ENCODE results near the gene ALDH1B1.

The ALDH1B1 gene

DNA sequence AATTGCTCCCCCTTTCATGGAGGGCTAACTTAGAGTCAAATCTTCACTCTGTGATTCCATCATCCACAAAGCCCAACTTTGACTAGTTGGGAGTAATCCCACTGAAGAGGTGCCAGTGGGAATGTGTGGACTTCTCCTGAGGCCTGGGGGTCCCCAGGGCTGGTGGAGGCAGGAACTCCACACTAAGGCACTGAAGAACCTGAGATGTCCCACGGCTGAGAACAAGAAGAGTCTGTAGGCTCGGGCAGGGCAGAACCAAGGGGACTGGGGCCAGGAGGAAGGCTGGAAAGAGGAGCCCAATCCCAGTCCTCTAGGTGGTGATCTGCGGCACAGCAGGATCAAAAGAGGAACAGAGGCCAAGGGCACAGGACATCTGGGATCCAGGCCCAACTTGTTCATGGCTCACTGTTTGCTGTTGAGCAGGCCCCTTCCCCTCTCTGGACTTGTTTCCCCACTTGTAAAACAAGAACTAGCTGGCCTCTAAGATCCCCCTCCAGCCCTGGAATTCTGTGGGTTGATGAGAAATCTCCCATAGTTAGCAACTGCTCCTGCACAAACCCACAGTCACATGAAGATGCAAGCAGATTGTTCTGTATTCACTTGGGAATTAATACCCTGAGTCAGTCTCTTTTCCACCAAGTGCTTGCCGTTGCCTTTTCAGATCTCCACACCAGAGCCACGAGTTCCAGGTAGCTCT is 32.7 kb upstream of the ALDH1B1 start:
- peaks cover 1% of the 10 kb centered on the region for H3K4me1 ChIP-seq (ENCODE audit: control insufficient read depth, low read depth, low read length)
- no peak overlapping the region for H4K8ac ChIP-seq (ENCODE audit: low read depth, low read length)
- H3K79me1 ChIP-seq (ENCODE audit: low read length), result no peaks in the 10 kb centered on the region
- H3K4ac ChIP-seq (ENCODE audit: low read depth, low read length), result no peak overlapping the region
- no peak overlapping the region for H3K56ac ChIP-seq (ENCODE audit: low read length)
- H2BK5ac ChIP-seq (ENCODE audit: low read length), result no peak overlapping the region
- H4K5ac ChIP-seq (ENCODE audit: low read length), result no peak overlapping the region
- H3K4me2 ChIP-seq (ENCODE audit: low read length), result no peak overlapping the region
- H3K27ac ChIP-seq (ENCODE audit: low read depth, low read length), result no peak overlapping the region
- H2BK120ac ChIP-seq (ENCODE audit: low read depth, low read length), result no peak overlapping the region
- H3K79me2 ChIP-seq (ENCODE audit: control insufficient read depth, insufficient read depth, low read length), result no peaks in the 10 kb centered on the region
- no peaks in the 10 kb centered on the region for H3K27me3 ChIP-seq (ENCODE audit: insufficient read depth, low read length, poor library complexity)
- no peak overlapping the region for H2BK15ac ChIP-seq (replicated peaks; ENCODE audit: low read depth)
- no peak overlapping the region for H3K4me3 ChIP-seq (ENCODE audit: low read length)
- WGBS (ENCODE audit: extremely low coverage, insufficient coverage, low lambda C conversion rate), result no CpG with 5 or more reads among the region's 5 CpGs
- no peak overlapping the region for H3K23ac ChIP-seq (ENCODE audit: low read length)
- H3K36me3 ChIP-seq (ENCODE audit: control insufficient read depth, insufficient read depth, low read length), result no peaks in the 10 kb centered on the region
- H2AK5ac ChIP-seq (ENCODE audit: low read length), result no peak overlapping the region
- DNase-seq, result no peak
- peak overlapping the region; percentile 20 for H3K18ac ChIP-seq (ENCODE audit: low read length)
- no peak overlapping the region for H3K9ac ChIP-seq (ENCODE audit: low read length)

- no peaks in the 10 kb centered on the region for H3K79me1 ChIP-seq (ENCODE audit: low read length)
- H3K4me1 ChIP-seq (ENCODE audit: control insufficient read depth, low read depth, low read length), result peaks cover 1% of the 10 kb centered on the region
- no peak overlapping the region for H4K8ac ChIP-seq (ENCODE audit: low read depth, low read length)
- no peak overlapping the region for H2AK5ac ChIP-seq (ENCODE audit: low read length)
- H2BK15ac ChIP-seq (replicated peaks; ENCODE audit: low read depth), result no peak overlapping the region
- no peak overlapping the region for H3K4me3 ChIP-seq (ENCODE audit: low read length)
- no peaks in the 10 kb centered on the region for H3K27me3 ChIP-seq (ENCODE audit: insufficient read depth, low read length, poor library complexity)
- no peak overlapping the region for H4K5ac ChIP-seq (ENCODE audit: low read length)
- no peak overlapping the region for H3K4ac ChIP-seq (ENCODE audit: low read depth, low read length)
- H3K4me2 ChIP-seq (ENCODE audit: low read length), result no peak overlapping the region
- peak overlapping the region; percentile 20 for H3K18ac ChIP-seq (ENCODE audit: low read length)
- H3K79me2 ChIP-seq (ENCODE audit: control insufficient read depth, insufficient read depth, low read length), result no peaks in the 10 kb centered on the region
- H3K56ac ChIP-seq (ENCODE audit: low read length), result no peak overlapping the region
- H2BK120ac ChIP-seq (ENCODE audit: low read depth, low read length), result no peak overlapping the region
- H3K27ac ChIP-seq (ENCODE audit: low read depth, low read length), result no peak overlapping the region
- H3K9ac ChIP-seq (ENCODE audit: low read length), result no peak overlapping the region
- H3K23ac ChIP-seq (ENCODE audit: low read length), result no peak overlapping the region
- H3K36me3 ChIP-seq (ENCODE audit: control insufficient read depth, insufficient read depth, low read length), result no peaks in the 10 kb centered on the region
- no peak overlapping the region for H2BK5ac ChIP-seq (ENCODE audit: low read length)
- peak; percentile 56 for DNase-seq
- no CpG with 5 or more reads among the region's 7 CpGs for WGBS (ENCODE audit: extremely low coverage, insufficient coverage, low lambda C conversion rate)
These were observed 31.5 kb upstream of the ALDH1B1 start for GRCh38 chr9:38360839-38361472.

GRCh38 chr9:38361473-38361850 is 31.0 kb upstream of the ALDH1B1 start:
- Histone ChIP-seq H3K56ac (ENCODE audit: low read length) (no peak overlapping the region), H2BK5ac (ENCODE audit: low read length) (no peak overlapping the region), H4K8ac (ENCODE audit: low read depth, low read length) (no peak overlapping the region), H3K9ac (ENCODE audit: low read length) (no peak overlapping the region), H3K18ac (ENCODE audit: low read length) (no peak overlapping the region), H3K4me2 (ENCODE audit: low read length) (no peak overlapping the region), H3K36me3 (ENCODE audit: control insufficient read depth, insufficient read depth, low read length) (no peaks in the 10 kb centered on the region), H3K27ac (ENCODE audit: low read depth, low read length) (no peak overlapping the region), H2AK5ac (ENCODE audit: low read length) (no peak overlapping the region), H3K79me2 (ENCODE audit: control insufficient read depth, insufficient read depth, low read length) (no peaks in the 10 kb centered on the region), H3K79me1 (ENCODE audit: low read length) (no peaks in the 10 kb centered on the region), H4K5ac (ENCODE audit: low read length) (no peak overlapping the region), H3K4ac (ENCODE audit: low read depth, low read length) (no peak overlapping the region), H2BK120ac (ENCODE audit: low read depth, low read length) (no peak overlapping the region), H3K23ac (ENCODE audit: low read length) (no peak overlapping the region), H3K4me3 (ENCODE audit: low read length) (no peak overlapping the region), H3K4me1 (ENCODE audit: control insufficient read depth, low read depth, low read length) (peaks cover 1% of the 10 kb centered on the region), H3K27me3 (ENCODE audit: insufficient read depth, low read length, poor library complexity) (no peaks in the 10 kb centered on the region), H2BK15ac (replicated peaks; ENCODE audit: low read depth) (no peak overlapping the region)
- whole genome bisulfite sequencing (ENCODE audit: extremely low coverage, insufficient coverage, low lambda C conversion rate), result no CpG with 5 or more reads among the region's 6 CpGs
- DNase-seq, result peak; percentile 38

DNA sequence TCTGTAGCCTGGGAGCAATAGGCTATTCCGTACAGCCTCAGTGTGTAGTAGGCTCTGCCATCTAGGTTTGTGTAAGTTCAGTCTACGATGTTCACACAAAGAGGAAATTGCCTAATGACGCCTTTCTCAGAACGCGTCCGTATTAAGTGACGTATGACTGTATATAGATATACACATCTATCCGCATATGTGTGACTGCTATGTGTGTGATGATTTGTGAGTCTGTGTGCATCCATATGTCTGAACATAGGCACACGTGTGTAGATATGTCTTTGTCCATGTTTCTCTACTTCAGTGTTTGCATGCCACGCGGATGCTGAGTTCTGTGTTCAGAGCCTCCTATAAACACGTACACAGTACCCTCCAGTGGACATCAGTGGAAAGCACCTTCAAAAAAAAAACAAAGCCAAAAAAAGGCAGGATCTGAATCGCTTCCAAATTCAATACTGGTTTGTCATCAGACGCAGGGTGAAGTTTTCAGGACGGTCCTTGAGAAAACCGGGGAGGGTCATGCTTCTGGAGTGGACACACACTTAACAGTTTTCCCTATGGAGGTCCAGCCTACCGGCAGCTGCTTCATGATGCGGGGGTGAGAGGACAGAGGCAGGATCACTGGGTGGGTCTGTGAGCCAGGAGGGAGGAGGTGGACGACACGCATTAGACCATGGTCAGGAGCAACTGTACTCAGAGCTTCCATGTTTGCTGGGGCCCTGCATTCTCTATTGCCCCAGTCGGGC is 29.5 kb upstream of the ALDH1B1 start:
- no peak overlapping the region for H3K4me3 ChIP-seq (ENCODE audit: low read length)
- peak; percentile 63 for DNase-seq
- no peak overlapping the region for H3K18ac ChIP-seq (ENCODE audit: low read length)
- H3K79me2 ChIP-seq (ENCODE audit: control insufficient read depth, insufficient read depth, low read length), result no peaks in the 10 kb centered on the region
- no peak overlapping the region for H3K9ac ChIP-seq (ENCODE audit: low read length)
- no peak overlapping the region for H2BK5ac ChIP-seq (ENCODE audit: low read length)
- no peaks in the 10 kb centered on the region for H3K79me1 ChIP-seq (ENCODE audit: low read length)
- no peak overlapping the region for H3K4ac ChIP-seq (ENCODE audit: low read depth, low read length)
- no peaks in the 10 kb centered on the region for H3K36me3 ChIP-seq (ENCODE audit: control insufficient read depth, insufficient read depth, low read length)
- H2AK5ac ChIP-seq (ENCODE audit: low read length), result no peak overlapping the region
- H4K8ac ChIP-seq (ENCODE audit: low read depth, low read length), result no peak overlapping the region
- no peak overlapping the region for H3K27ac ChIP-seq (ENCODE audit: low read depth, low read length)
- no peak overlapping the region for H2BK15ac ChIP-seq (replicated peaks; ENCODE audit: low read depth)
- H3K4me1 ChIP-seq (ENCODE audit: control insufficient read depth, low read depth, low read length), result peaks cover 1% of the 10 kb centered on the region
- H3K4me2 ChIP-seq (ENCODE audit: low read length), result no peak overlapping the region
- WGBS (ENCODE audit: extremely low coverage, insufficient coverage, low lambda C conversion rate), result no CpG with 5 or more reads among the region's 21 CpGs
- no peaks in the 10 kb centered on the region for H3K27me3 ChIP-seq (ENCODE audit: insufficient read depth, low read length, poor library complexity)
- H4K5ac ChIP-seq (ENCODE audit: low read length), result no peak overlapping the region
- no peak overlapping the region for H3K56ac ChIP-seq (ENCODE audit: low read length)
- no peak overlapping the region for H3K23ac ChIP-seq (ENCODE audit: low read length)
- no peak overlapping the region for H2BK120ac ChIP-seq (ENCODE audit: low read depth, low read length)

DNA sequence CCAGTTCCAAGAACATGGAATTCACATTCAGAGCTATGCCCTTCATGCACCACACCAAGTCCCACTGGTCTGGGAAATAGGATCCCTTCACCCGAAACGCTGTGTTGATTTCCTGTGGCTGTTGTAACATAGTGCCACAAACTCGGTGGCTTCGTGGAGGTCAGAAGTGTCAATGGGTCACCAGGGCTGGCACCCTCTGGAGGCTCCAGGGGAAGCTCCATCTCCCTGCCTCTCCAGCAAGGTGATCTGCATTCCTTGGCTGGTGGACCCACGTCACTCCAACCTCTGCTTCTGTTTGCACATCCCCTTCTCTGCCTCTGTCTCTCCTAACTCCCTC is 28.9 kb upstream of the ALDH1B1 start:
- H2BK15ac ChIP-seq (replicated peaks; ENCODE audit: low read depth), result no peak overlapping the region
- H3K23ac ChIP-seq (ENCODE audit: low read length), result no peak overlapping the region
- H3K56ac ChIP-seq (ENCODE audit: low read length), result no peak overlapping the region
- H2AK5ac ChIP-seq (ENCODE audit: low read length), result no peak overlapping the region
- no peak overlapping the region for H2BK5ac ChIP-seq (ENCODE audit: low read length)
- H3K79me2 ChIP-seq (ENCODE audit: control insufficient read depth, insufficient read depth, low read length), result no peaks in the 10 kb centered on the region
- no peak overlapping the region for H3K4ac ChIP-seq (ENCODE audit: low read depth, low read length)
- no peak overlapping the region for H3K4me3 ChIP-seq (ENCODE audit: low read length)
- no peak overlapping the region for H3K18ac ChIP-seq (ENCODE audit: low read length)
- H3K4me1 ChIP-seq (ENCODE audit: control insufficient read depth, low read depth, low read length), result peaks cover 1% of the 10 kb centered on the region
- H3K79me1 ChIP-seq (ENCODE audit: low read length), result no peaks in the 10 kb centered on the region
- no CpG with 5 or more reads among the region's 5 CpGs for WGBS (ENCODE audit: extremely low coverage, insufficient coverage, low lambda C conversion rate)
- H3K4me2 ChIP-seq (ENCODE audit: low read length), result no peak overlapping the region
- H4K5ac ChIP-seq (ENCODE audit: low read length), result no peak overlapping the region
- no peaks in the 10 kb centered on the region for H3K27me3 ChIP-seq (ENCODE audit: insufficient read depth, low read length, poor library complexity)
- H3K9ac ChIP-seq (ENCODE audit: low read length), result no peak overlapping the region
- DNase-seq, result no peak
- no peaks in the 10 kb centered on the region for H3K36me3 ChIP-seq (ENCODE audit: control insufficient read depth, insufficient read depth, low read length)
- H2BK120ac ChIP-seq (ENCODE audit: low read depth, low read length), result no peak overlapping the region
- H3K27ac ChIP-seq (ENCODE audit: low read depth, low read length), result no peak overlapping the region
- no peak overlapping the region for H4K8ac ChIP-seq (ENCODE audit: low read depth, low read length)
